Fibroblast of pulmonary artery (primary cell): ENCODE data around the gene RBCK1.
"Not testable (repeated sequence)": the region's sequence is repeated elsewhere in the genome, so short reads cannot be mapped to it uniquely, and the experiment has no call there.

Experiments
- DNase-seq: peaks from one replicate; pipeline ENCODE4 v3.0.0-alpha.2; 2010; ENCODE audit warnings: low read depth
- H3K4me3 ChIP-seq: replicated peaks from 2 replicates; pipeline ENCODE4 v1.5.1; 2011; ENCODE audit warnings: low read depth, mild to moderate bottlenecking, control low read depth, low read length, moderate library complexity
- TF ChIP-seq, protein P1 (sequence below): IDR thresholded peaks from 2 replicates; pipeline ENCODE4 v1.5.1; 2011; ENCODE audit warnings: mild to moderate bottlenecking, control low read depth, low read length, inconsistent platforms; ENCODE audit errors: missing control alignments

Gene RBCK1

DNA sequence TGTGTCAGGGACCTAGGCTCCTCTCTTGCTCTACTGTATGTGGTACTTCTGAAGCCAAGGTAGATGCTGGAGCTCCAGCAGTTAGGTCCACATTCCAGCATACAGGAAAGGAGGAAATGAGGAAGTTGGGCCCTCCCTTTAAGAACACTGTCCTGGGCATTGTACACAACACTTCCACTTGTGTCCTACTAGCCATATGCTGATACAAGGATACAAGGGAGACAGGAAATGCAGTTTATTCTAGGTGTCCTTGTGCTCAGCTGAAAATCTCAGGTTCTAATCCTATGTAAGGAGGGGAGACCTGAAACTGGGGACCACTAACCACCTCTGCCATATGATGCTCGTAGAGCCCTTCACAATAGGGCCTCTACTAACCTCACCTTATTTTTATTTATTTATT lies 23.4 kb upstream of the RBCK1 start:
- TF ChIP-seq, protein P1, sequence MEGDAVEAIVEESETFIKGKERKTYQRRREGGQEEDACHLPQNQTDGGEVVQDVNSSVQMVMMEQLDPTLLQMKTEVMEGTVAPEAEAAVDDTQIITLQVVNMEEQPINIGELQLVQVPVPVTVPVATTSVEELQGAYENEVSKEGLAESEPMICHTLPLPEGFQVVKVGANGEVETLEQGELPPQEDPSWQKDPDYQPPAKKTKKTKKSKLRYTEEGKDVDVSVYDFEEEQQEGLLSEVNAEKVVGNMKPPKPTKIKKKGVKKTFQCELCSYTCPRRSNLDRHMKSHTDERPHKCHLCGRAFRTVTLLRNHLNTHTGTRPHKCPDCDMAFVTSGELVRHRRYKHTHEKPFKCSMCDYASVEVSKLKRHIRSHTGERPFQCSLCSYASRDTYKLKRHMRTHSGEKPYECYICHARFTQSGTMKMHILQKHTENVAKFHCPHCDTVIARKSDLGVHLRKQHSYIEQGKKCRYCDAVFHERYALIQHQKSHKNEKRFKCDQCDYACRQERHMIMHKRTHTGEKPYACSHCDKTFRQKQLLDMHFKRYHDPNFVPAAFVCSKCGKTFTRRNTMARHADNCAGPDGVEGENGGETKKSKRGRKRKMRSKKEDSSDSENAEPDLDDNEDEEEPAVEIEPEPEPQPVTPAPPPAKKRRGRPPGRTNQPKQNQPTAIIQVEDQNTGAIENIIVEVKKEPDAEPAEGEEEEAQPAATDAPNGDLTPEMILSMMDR: no peak
- no peak overlapping the region for H3K4me3 ChIP-seq
- DNase-seq: no peak

DNA sequence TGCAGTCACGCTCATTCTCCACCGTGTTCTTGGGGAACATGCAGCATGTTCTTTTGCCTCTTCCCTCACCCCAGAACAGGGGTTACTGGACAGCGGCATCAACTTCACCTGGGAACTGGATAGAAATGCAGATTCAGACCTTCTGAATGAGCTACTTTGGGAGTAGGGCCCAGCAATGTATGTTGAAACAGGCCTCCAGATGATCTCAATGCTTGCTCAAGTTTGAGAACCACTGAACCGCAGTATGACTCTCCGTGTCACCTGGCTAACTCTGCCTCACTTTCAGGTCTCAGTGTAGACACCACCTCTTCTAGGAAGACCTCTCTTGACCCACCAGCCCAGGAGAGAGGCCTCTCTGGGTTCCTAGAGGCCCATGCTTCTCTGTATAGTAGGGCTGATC lies 22.7 kb upstream of the RBCK1 start:
- TF ChIP-seq, protein P1: no peak
- DNase-seq: no peak
- H3K4me3 ChIP-seq: no peak overlapping the region

DNA sequence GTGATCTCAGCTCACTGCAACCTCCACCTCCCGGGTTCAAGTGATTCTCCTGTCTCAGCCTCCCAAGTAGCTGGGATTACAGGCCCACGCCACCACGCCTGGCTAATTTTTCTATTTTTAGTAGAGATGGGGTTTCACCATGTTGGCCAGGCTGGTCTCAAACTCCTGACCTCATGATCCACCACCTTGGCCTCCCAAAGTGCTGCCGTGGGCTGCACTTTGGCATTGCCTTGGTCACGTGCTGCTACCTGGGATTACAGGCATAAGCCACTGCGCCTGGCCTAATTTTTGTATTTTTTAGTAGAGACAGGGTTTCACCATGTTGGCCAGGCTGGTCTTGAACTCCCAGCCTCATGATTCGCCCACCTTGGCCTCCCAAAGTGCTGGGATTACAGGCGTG lies 21.5 kb upstream of the RBCK1 start:
- DNase-seq, H3K4me3 ChIP-seq: not testable (repeated sequence)

DNA sequence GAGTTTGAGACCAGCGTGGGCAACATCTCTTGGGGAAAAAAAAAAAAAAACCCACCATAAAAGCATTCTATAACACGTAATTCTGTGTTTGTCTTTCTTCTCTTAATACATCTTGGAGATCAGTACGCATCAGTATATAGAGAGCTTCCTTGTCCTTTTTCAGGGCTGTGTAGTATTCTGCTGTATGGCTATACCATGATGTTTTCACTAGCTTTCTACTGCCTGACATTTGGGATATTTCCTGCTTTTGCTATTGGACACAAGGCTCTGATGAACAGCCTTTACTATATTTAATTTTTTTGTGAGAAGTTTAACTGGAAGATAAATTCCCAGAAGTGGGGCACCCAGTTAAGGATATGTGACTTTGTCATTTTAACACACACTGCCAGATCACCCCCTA lies 20.6 kb upstream of the RBCK1 start:
- no peak for DNase-seq
- no peak overlapping the region for H3K4me3 ChIP-seq
- TF ChIP-seq, protein P1: no peak

DNA sequence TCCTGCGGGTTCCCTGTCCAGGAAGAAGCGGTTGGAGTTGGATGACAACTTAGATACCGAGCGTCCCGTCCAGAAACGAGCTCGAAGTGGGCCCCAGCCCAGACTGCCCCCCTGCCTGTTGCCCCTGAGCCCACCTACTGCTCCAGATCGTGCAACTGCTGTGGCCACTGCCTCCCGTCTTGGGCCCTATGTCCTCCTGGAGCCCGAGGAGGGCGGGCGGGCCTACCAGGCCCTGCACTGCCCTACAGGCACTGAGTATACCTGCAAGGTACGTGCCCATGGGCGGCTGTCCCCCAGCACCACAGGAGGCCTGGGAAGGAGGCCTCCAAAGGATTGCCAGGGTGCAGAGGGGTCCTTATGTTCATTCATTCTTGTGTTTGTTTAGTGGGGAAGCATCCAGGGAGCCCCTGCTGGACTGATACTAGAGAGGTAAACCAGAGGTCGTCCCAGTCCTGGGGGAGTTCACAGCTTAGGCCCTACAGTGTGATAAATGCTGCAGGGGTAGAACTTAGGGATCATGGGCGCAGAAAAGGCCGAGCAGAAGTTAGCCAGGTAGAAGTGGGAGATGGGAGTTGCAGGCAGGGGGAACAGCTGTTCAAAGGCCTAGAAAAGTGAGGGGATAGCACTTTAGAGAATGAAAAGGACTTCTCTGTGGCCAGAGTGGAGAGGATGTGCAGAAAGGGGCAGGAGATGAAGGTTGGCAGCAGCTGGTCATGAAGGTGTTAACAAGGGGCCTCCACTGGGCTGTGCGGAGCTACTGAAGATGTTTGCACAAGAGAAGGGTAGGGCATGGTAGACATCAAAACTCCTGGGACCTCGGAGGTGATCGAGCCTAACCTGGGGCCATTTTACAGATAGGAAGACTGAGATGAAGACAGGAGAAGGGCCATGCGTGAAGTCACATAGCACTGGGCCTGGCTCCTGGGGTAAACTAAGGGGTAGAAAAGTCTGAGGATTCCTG lies 19.8 kb upstream of the RBCK1 start:
- TF ChIP-seq, protein P1: no peak
- no peak overlapping the region for H3K4me3 ChIP-seq
- no peak for DNase-seq

DNA sequence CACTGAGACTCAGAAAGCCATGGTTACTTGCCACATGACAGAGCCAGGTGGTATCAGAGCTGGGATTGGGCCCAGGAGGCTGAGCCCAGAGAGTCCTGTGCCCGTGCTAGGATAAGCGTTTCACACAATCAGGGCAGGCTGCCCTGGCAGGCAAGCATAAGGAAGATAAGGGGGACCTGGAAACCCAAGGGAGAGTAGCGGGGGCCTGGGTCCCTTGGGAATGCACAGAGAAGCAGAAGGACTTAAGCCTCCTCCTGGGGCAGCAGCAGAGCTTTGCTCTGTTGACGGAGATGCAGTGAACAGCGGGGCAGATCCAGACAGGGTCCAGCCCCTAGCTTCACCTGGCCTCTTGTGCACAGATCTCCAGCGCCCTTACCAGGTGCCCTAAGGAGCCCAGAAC lies 18.9 kb upstream of the RBCK1 start:
- TF ChIP-seq, protein P1: no peak
- no peak overlapping the region for H3K4me3 ChIP-seq
- DNase-seq: no peak

DNA sequence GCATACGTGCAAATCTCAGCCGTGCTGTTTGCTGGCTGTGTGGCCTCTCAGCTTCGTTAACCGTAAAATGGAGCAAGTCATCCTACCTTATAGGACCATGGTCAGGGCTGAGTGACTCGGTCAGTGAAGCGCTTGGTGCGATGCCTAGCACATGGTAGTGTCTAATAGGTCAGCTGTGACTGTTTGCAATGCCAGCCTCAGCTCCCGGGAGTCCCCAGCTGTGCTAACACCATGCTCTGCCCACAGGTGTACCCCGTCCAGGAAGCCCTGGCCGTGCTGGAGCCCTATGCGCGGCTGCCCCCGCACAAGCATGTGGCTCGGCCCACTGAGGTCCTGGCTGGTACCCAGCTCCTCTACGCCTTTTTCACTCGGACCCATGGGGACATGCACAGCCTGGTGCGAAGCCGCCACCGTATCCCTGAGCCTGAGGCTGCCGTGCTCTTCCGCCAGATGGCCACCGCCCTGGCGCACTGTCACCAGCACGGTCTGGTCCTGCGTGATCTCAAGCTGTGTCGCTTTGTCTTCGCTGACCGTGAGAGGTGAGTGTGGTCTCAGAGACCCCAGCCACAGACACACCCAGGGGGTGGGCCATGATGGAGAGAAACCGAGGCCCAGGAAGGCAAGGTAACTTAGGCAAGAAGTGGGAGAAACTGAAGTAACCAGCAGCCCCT lies 16.9 kb upstream of the RBCK1 start:
- no peak overlapping the region for H3K4me3 ChIP-seq
- TF ChIP-seq, protein P1: no peak
- no peak for DNase-seq

DNA sequence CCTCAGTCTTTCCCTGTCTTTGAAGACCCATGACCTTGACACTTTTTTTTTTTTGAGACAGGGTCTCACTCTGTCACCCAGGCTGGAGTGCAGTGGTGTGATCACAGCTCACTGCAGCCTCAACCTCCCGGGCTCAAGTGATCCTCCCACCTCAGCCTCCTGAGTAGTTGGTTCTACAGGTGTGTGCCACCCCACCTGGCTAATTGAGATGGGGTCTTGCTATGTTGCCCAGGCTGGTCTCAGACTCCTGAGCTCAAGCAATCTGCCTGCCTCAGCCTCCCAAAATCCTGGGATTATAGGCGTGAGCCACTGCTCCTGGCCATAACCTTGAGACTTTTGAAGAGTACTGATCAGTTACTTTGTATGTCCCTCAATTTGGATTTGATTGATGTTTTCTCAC lies 14.8 kb upstream of the RBCK1 start:
- not testable (repeated sequence) for DNase-seq

More for the DNA sequence above, 14.8 kb upstream of the RBCK1 start:
- not testable (repeated sequence) for H3K4me3 ChIP-seq
